HG02798 (cell line): ENCODE measurements around the gene NAA15.
A peak's percentile ranks its signal among the peaks of the same experiment; 100 is the strongest.
"Not testable (repeated sequence)": the region's sequence is repeated elsewhere in the genome, so short reads cannot be mapped to it uniquely, and the experiment has no call there.

Experiments
- ATAC-seq: cut with Tn5 transposase; IDR thresholded peaks from one replicate; pipeline ENCODE4 v1.9.1; 2021; ENCODE audit warnings: mild to moderate bottlenecking; ENCODE audit not compliant: unreplicated experiment, poor library complexity

Gene NAA15

DNA sequence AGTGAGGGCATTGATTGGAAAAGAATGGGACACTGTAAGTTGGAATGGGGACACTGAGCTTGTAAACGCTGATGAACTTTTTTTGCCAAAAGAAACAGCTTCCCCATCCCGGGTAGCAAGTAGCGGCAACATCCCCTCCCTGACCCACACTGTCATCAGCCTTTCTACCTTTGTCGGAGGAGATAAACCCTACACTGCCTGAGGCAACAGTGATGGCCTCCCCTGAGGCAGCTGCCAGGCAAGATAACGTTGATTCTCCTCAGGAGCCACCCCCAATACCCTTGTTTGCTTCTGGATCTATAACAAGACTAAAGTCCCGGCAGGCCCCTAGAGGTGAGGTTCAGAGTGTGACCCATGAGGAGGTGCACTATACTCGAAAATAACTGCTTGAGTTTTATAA is 142.4 kb downstream of the NAA15 start:
- ATAC-seq, result no peak

DNA sequence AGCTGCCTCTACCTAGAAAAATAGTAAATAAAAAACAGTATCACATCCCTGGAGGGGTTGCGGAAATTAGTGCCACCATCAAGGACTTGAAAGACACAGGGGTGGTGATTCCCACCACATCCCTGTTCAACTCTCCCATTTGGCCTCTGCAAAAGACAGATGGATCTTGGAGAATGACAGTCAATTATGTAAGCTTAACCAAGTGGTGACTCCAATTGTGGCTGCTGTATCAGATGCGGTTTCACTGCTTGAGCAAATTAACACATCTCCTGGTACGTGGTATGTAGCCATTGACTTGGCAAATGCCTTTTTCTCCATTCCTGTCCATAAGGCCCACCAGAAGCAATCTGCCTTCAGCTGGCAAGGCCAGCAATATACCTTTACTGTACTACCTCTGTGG is 143.6 kb downstream of the NAA15 start:
- ATAC-seq, result not testable (repeated sequence)

DNA sequence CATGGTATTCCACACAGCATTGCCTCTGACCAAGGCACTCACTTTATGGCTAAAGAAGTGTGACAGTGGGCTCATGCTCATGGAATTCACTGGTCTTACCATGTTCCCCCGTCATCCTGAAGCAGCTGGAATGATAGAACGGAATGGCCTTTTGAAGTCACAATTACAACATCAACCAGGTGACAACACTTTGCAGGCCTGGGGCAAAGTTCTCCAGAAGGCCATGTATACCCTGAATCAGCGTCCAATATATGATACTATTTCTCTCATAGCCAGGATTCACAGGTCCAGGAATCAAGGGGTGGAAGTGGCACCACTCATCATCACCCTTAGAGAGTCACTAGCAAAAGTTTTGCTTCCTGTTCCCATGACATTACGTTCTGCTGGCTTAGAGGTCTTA is 145.8 kb downstream of the NAA15 start:
- ATAC-seq, result not testable (repeated sequence)

DNA sequence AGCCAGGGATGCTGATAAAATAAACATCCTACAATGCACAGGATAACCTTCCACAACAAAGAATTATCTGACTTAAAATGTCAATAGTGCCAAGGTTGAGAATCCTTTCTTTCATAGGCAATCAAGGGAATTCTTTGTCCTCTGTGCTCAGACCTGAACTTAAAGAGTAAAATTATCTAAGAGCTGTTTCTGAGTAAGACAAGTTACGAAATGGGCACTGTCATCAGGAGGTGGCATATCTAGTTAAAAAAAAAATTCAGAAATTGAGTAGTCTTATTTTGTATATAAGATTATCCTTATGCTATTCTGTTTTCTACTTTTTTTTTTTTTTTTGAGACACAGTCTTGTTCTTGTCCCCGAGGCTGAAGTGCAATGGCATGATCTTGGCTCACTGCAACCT is 149.3 kb downstream of the NAA15 start:
- no peak for ATAC-seq

DNA sequence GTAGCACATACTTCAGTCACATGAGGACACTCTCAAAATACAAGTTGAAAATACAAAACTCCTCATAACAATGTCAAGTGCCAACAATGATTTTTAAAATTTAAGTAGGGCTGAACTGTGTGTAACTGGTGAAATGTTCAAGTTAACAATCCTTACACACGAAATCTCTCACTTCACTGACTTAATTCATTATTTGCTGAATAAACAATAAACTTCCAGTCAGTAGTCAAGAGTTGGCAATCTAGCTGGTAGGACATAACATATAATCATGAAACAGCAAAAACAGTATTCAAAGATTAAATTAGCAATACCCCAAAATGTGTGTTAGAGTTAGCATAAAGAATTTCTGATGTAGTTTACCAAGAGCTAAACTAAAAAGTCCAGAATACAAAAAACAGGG is 150.7 kb downstream of the NAA15 start:
- no peak for ATAC-seq

DNA sequence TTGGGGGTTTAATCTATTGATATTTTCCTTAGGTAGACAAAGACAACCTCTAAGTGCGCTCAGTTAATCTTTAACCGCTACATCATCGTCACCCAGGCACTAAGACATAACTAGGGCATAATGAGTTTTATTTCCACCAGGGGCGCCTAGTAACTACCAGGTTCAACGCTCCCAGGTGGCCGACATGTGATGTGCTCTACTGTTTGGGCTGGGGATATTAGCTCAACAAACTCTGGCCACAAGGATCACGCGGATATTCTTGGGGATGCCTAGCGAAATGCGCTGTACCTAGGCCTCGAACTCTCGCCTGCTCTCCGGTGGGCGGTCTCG is 151.7 kb downstream of the NAA15 start:
- ATAC-seq, result peak; percentile 53

DNA sequence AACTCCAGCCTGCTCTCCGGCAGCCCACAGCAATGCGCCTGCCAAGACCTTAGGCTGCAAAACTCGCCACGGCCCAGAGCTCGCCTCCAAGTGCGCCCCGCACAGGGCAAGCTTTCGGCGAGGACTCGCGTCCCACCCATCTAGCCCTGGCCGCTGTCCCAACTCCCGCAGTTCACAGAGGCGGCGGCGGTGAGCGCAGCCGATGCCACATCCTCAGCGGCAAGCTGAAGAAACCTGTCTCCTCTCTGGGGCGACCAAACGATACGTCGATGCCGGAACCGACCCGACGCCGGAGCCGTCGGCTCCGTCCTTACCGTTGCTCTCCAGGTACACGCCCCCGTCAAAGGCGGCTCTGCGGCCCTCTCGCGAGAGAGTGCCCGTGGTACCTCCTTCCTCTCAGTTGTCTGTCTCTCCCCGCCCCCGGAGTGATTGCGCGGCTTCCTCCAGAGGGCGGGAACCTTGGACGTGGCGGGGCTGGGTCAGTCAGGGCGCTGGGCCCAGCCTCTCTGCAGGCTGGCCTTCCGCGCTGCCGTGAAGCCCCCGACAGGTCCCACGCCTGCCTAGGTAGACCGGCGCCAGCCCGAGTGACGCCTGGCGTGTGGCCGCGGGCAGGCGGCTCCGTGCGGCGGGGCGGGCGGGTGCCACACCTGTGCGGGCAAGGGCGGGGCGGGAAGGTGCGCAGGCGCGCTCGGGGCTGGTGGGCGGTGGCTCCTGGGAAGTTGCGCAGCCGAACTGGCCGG is 152.2 kb downstream of the NAA15 start:
- ATAC-seq, result peak; percentile 91

DNA sequence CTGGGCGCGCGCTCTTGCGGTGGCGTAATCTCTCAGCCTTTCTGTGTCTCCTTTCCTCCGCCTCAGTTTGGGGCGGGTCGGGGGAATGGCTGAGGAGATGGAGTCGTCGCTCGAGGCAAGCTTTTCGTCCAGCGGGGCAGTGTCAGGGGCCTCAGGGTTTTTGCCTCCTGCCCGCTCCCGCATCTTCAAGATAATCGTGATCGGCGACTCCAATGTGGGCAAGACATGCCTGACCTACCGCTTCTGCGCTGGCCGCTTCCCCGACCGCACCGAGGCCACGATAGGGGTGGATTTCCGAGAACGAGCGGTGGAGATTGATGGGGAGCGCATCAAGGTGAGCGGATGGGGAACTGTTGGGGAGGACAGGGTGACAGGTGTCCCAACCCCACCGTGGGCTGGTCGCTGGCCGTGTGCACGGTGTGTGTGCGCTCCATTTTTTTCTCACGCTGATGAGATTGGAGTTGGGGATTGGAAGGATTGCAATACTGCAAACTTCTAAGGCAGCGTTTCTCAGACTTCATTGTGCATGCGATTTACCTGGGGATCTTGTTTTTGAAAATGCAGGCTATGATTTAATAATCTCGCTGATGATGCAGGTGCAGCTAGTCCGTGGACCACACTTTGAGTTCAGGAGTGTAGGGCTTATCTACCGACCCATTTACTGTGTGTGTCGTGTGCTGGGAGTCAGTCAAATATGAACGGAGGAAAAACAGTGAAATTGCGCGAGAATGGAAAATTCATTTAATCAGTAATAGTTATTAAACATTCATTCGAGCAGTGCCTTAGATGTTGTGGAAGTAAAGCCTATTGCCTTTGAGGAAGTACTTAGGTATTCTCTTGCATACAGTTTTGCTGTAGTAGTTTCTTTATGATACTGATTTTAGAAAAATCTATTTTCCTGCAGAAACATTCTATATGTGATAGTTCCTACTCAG is 153.1 kb downstream of the NAA15 start, which contains the start of gene RAB33B:
Gene RAB33B, plus strand, starts transcription at position 11 of the 935 bp plus-strand sequence. Its CDS starts 75 bp downstream, at position 86.
- ATAC-seq, result no peak

DNA sequence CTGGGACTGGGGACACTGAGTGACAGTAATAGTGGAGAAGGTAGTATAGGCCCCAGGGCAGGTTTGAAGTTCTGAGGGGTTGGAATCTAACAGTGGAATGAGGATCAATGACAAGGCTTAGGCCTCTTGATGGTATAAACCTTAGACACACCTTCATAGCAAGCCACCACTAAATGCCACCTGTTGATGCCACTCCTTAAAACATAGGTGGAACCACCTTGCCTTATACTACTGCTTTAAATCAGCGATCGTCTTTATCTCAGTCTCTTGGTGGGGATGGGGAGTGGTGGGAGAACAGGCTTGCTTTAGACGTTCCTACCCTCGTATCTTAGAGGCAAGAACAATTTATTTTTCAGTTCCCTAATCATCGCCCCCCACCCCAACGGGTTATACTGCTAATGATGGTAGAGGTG is 153.8 kb downstream of the NAA15 start:
- ATAC-seq, result no peak

DNA sequence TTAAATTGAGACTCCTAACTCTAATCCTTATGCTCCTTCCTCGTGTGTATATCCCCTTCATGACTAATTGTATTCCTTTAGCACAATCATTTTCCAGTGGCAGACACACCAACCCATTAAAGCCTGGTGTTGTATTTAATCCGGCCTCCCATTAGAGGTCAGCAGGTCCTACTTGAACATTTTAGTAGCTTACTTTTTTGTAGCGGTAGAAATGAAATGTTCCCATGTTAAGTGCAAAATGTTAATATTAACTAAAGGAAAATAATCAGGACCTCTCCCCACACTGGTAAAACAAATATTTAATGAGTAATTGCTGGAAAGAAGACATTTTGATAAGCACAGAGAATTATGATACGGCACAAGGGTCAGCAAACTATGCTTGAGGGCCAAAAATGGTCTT is 156.0 kb downstream of the NAA15 start:
- no peak for ATAC-seq

DNA sequence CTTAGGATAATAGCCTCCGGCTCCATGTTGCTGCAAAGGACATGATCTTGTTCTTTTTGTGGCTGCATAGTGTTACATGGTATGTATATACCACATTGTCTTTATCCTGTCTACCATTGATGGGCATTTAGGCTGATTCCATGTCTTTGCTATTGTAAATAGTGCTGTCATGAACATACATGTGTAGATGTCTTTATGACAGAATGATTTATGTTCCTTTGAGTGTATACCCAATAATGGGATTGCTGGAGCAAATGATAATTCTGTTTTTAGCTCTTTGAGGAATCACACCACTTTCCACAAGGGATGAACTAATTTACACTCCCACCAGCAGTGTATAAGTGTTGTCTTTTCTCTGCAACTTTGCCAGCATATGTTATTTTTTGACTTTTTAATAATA is 157.2 kb downstream of the NAA15 start:
- ATAC-seq, result no peak

DNA sequence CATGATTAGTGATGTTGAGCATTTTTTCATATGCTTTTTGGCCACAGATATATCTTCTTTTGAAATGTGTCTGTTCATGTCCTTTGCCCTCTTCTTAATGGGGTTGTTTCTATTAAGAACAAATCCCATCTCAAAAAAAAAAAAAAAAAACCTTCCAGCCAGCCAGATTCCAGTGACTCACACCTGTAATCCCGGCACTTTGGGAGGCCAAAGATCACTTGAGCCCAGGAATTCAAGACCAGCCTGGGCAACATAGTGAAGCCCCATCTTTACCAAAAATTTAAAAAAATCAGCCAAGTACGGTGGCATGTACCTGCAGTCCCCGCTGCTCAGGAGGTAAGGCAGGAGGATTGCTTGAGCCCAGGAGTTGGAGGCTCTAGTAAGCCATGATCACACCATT is 157.7 kb downstream of the NAA15 start:
- ATAC-seq, result no peak

DNA sequence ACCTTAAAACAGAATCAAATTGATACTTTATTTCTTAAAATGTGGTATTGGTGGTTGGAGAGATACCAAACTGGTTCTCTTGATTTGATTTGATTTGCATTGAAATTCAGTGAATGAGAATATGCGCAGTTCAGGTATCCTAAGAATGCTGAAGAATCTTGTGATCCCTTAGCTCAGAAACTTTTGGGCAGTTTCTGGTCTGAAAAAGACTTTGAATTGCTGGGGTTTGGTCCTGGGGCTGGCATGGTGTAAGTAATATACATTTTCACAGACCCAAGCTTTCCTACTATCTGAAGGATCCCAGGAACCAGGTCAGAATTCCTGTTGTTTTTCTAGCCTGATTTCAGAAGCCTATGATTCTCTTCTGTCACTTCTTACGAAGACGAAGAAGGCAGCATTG is 159.3 kb downstream of the NAA15 start:
- ATAC-seq, result no peak

DNA sequence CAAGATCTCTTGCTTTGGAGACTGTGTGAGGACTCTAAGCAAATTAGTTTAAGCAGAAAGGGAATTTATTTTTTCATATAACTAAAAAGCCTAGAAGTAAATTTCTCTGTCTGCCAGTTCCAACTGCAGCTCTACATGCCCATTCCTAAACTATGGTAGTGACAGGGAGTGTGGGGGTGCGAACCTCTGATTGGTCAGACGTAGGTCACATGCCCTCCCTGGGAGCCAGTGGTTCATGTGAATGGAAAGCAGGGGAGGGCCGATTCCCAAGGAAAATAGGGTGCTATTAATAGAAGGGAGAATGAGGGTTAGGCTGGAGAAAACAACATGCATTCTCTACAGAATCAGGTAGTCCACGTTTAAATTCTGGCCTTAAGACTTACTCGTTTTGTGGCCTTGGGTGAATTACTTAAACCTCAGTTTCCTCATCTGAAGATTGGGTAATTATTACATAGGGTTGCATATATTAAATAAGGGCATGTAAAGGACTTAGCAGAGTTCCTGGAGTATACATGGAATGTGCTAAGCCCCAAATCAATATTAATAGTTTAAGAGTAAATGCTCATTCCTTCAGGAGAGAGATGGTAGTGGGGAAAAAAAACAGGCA is 159.8 kb downstream of the NAA15 start:
- ATAC-seq, result no peak

DNA sequence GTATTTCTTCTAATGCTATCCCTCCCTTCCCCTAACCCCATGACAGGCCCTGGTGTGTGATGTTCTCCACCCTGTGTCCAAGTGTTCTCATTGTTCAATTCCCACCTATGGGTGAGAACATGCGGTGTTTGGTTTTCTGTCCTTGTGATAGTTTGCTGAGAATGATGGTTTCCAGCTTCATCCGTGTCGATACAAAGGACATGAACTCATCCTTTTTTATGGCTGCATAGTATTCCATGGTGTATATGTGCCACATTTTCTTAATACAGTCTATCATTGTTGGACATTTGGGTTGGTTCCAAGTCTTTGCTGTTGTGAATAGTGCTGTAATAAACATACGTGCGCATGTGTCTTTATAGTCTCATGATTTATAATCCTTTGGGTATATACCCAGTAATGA is 163.2 kb downstream of the NAA15 start:
- ATAC-seq, result not testable (repeated sequence)

DNA sequence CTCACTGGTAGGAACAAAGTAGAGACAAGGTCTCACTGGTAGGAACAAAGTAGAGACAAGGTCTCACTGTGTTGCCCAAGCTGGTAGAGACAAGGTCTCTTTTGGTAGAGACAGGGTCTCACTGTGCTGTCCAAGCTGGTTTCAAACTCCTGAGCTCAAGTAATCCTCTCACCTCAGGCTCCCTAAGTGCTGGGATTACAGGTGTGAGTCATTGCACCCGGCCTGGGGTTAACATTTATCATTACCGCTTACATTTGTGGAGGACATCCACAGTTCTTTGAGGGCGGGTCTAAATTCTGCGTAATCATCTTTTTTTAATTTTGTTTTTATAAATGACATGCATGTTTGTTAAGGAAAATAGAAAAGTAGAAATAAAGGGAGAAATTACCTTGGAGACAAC is 164.6 kb downstream of the NAA15 start:
- no peak for ATAC-seq

DNA sequence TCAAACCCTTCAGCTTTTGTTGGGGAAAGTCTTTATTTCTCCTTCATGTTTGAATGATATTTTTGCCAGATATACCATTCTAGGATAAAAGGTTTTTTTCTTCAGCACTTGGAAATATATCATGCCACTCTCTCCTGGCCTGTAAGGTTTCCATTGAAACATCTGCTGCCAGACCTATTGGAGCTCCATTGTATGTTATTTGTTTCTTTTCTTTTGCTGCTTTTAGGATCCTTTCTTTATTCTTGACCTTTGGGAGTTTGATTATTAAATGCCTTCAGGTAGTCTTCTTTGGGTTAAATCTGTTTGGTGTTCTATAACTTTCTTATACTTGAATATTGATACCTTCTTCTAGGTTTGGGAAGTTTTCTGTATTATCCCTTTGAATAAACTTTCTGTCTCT is 167.5 kb downstream of the NAA15 start:
- not testable (repeated sequence) for ATAC-seq

DNA sequence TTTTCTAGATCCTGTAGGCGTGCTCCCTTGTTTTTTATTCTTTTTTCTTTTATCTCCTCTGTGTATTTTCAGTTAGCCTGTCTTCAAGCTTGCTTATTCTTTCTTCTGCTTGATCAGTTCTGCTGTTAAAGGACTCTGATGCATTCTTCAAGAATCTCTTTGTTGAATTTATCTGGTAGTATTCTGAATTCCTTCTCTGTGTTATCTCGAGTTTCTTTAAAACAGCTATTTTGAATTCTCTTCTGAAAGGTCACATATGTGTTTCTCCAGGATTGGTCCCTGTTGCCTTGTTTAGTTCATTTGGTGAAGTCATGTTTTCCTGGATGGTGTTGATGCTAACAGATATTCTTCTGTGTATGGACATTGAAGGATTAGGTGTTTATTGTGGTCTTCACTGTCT is 167.9 kb downstream of the NAA15 start:
- no peak for ATAC-seq
